C4-2B (cell line): Measurements from ENCODE around the gene MEN1.

ENCODE experiments used
- CTCF ChIP-seq: fragments of 450-650 bp; conservative IDR thresholded peaks from 2 replicates; pipeline ENCODE4 v1.5.1; 2017; ENCODE audit warnings: mild to moderate bottlenecking
- ZFX ChIP-seq: fragments of 450-650 bp; IDR thresholded peaks from 2 replicates; pipeline ENCODE4 v1.6.1; 2017

- TF ChIP-seq CTCF (no peak), ZFX (no peak)
Observed at GRCh38 chr11:64791781-64792291, 18.5 kb downstream of the MEN1 start.
